DOHH2 (cell line): ENCODE results near the gene LDOC1.

Experiments
- H3F3A ChIP-seq: fragments of 200-600 bp; sonication (generic), shearing (Covaris generic); 2 replicates; pipeline ENCODE4 v1.6.0; 2016; ENCODE audit warnings: antibody characterized with exemption, mild to moderate bottlenecking; ENCODE audit not compliant: control insufficient read depth, insufficient read depth
- H3K27ac ChIP-seq: fragments of 200-600 bp; sonication (generic); 2 replicates; pipeline ENCODE4 v1.5.1; 2014; ENCODE audit warnings: low read depth, mild to moderate bottlenecking, low read length, moderate library complexity
- H3K27me3 ChIP-seq: fragments of 200-600 bp; sonication (generic); 2 replicates; pipeline ENCODE4 v1.6.1; 2014; ENCODE audit warnings: mild to moderate bottlenecking, low read length, mixed read lengths; ENCODE audit not compliant: control insufficient read depth
- H3K36me3 ChIP-seq: fragments of 200-600 bp; sonication (generic); 2 replicates; pipeline ENCODE4 v1.6.1; 2014; ENCODE audit warnings: mild to moderate bottlenecking, low read length, moderate library complexity, mixed read lengths; ENCODE audit not compliant: control insufficient read depth
- H3K4me1 ChIP-seq: fragments of 200-600 bp; sonication (generic); 2 replicates; pipeline ENCODE4 v1.6.1; 2014; ENCODE audit warnings: mild to moderate bottlenecking, low read length, mixed read lengths; ENCODE audit not compliant: control insufficient read depth
- H3K4me2 ChIP-seq: fragments of 200-600 bp; sonication (generic); 2 replicates; pipeline ENCODE4 v1.6.0; 2014; ENCODE audit warnings: mild to moderate bottlenecking, low read length, moderate library complexity
- H3K4me3 ChIP-seq: fragments of 200-600 bp; sonication (generic); 2 replicates; pipeline ENCODE4 v1.5.1; 2014; ENCODE audit warnings: mild to moderate bottlenecking, low read length, mixed read lengths
- H3K79me2 ChIP-seq: fragments of 200-600 bp; sonication (generic); 2 replicates; pipeline ENCODE4 v1.6.1; 2014; ENCODE audit warnings: mild to moderate bottlenecking, low read length, mixed read lengths; ENCODE audit not compliant: control insufficient read depth
- H3K9me2 ChIP-seq: fragments of 200-600 bp; sonication (generic); replicated peaks from 2 replicates; pipeline ENCODE4 v1.6.1; 2014; ENCODE audit warnings: mild to moderate bottlenecking, low read length, mixed read lengths; ENCODE audit not compliant: control insufficient read depth
- H3K9me3 ChIP-seq: fragments of 200-600 bp; sonication (generic); 2 replicates; pipeline ENCODE4 v1.6.1; 2014; ENCODE audit warnings: antibody characterized with exemption, low read length, mixed read lengths; ENCODE audit not compliant: control insufficient read depth, insufficient read depth
- H4K20me1 ChIP-seq: fragments of 200-600 bp; sonication (generic); 2 replicates; pipeline ENCODE4 v1.6.0; 2014; ENCODE audit warnings: low read depth, mild to moderate bottlenecking, antibody characterized with exemption, low read length, moderate library complexity; ENCODE audit not compliant: control insufficient read depth, insufficient read depth
- CTCF ChIP-seq: fragments of 200-600 bp; sonication (generic); IDR thresholded peaks from one replicate; pipeline ENCODE4 v1.5.1; 2014; ENCODE audit warnings: antibody characterized with exemption, mild to moderate bottlenecking, low read depth, low read length; ENCODE audit not compliant: poor library complexity, severe bottlenecking
- EZH2phosphoT487 ChIP-seq: fragments of 200-600 bp; sonication (generic); IDR thresholded peaks from 2 replicates; pipeline ENCODE4 v1.6.1; 2017; ENCODE audit warnings: borderline replicate concordance, mild to moderate bottlenecking, antibody characterized with exemption, low read length, moderate library complexity, mixed read lengths

The LDOC1 gene

DNA sequence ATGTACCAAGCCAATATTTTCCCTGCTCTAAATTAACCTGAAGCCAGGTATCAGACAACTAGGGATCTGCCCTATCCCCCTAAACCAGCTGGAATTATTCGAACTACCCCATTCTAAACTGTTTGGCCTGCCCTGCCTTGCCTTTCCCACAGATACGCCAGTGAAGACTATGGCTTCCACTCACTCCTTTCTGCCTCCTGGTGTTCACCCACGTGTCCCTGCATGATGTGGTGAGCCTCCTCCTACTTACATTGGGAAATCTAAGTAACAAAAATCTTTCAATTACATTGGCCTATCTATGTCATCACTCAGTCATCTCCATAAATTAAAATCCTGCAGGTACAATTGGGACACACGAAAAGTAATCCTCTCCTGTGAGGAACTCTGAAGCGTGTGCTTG lies 6.1 kb upstream of the LDOC1 start:
- Histone ChIP-seq H3F3A (no peaks in the 10 kb centered on the region), H3K27me3 (no peaks in the 10 kb centered on the region), H3K4me1 (no peaks in the 10 kb centered on the region), H4K20me1 (no peaks in the 10 kb centered on the region), H3K9me2 (no peaks in the 10 kb centered on the region), H3K36me3 (no peaks in the 10 kb centered on the region), H3K4me3 (no peak overlapping the region), H3K27ac (no peak overlapping the region), H3K79me2 (no peaks in the 10 kb centered on the region), H3K9me3 (no peaks in the 10 kb centered on the region), H3K4me2 (no peak overlapping the region)
- no peak for TF ChIP-seq EZH2phosphoT487
- TF ChIP-seq CTCF: no peak

DNA sequence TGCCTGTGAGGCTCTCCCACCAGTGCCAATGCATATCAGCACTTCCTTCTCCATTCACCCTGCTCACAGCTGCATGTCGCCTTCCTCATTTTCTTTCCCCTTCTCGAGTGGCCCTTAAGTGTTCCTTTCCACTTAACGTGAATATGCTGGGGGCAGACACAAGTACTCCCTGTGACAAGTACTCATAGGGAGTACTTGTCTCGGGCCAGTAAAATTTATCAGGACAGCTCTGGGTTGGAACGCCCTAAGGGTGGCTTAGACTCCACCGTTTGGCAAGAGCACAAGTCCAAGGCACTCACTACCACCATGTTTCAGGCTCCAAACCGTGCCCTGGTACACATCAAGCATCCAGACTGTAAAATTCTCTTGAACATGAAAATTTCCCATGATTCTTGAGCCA lies 3.9 kb upstream of the LDOC1 start:
- Histone ChIP-seq H4K20me1 (no peaks in the 10 kb centered on the region), H3K79me2 (no peaks in the 10 kb centered on the region), H3F3A (no peaks in the 10 kb centered on the region), H3K27me3 (no peaks in the 10 kb centered on the region), H3K36me3 (no peaks in the 10 kb centered on the region), H3K9me2 (no peaks in the 10 kb centered on the region), H3K4me2 (no peak overlapping the region), H3K27ac (no peak overlapping the region), H3K9me3 (no peaks in the 10 kb centered on the region), H3K4me3 (no peak overlapping the region), H3K4me1 (no peaks in the 10 kb centered on the region)
- no peak for TF ChIP-seq CTCF

DNA sequence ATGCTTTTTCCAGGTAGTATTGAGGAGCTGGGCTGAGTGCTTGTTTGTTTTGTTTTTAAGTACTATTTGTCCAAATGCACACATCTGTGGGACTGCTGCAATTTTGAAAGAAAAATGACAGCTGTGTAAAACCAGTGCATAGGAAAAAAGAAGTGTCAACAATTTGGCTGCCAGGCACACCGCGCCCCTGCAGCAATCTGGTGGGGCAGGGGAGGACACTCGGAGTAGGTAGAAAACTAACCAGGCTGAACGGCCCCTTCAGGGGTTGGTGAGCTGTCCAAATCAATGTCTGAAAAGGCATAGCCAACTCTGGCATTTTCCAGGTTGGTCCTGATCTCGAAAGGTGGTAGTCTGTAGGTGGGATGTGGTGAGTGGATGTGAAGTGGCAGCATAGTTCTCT lies 1.1 kb downstream of the LDOC1 start:
- H3K9me3 ChIP-seq: no peaks in the 10 kb centered on the region
- H3K36me3 ChIP-seq: no peaks in the 10 kb centered on the region
- H3K9me2 ChIP-seq: no peaks in the 10 kb centered on the region
- no peaks in the 10 kb centered on the region for H3F3A ChIP-seq
- no peaks in the 10 kb centered on the region for H4K20me1 ChIP-seq
- no peaks in the 10 kb centered on the region for H3K27me3 ChIP-seq
- H3K79me2 ChIP-seq: no peaks in the 10 kb centered on the region
- no peaks in the 10 kb centered on the region for H3K4me1 ChIP-seq
- H3K27ac ChIP-seq: no peak overlapping the region
- TF ChIP-seq CTCF: no peak
- TF ChIP-seq EZH2phosphoT487: no peak
- no peak overlapping the region for H3K4me2 ChIP-seq
- no peak overlapping the region for H3K4me3 ChIP-seq

DNA sequence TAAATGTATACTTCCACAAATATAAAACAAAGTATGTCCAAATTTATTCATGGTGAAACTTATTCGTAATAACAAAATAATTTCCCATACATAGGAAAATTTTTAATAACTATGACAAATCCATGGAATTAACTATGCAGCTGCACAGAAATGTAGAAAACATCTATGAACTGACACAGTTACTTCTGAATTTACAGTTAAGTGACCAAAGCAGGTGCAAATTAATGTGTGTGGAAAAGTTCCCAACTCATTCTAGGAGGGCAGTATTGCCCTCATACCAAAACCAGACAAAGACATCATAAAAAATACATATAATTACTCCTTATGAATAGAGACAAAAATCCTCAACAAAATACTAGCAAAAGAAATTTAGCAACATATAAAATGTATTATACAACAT lies 12.5 kb downstream of the LDOC1 start:
- H3K4me2 ChIP-seq: no peak overlapping the region
- no peaks in the 10 kb centered on the region for H3K9me3 ChIP-seq
- H3K9me2 ChIP-seq: no peaks in the 10 kb centered on the region

More for the DNA sequence above, 12.5 kb downstream of the LDOC1 start:
- Histone ChIP-seq H3K4me3 (no peak overlapping the region), H3F3A (no peaks in the 10 kb centered on the region), H3K27me3 (no peaks in the 10 kb centered on the region), H3K4me1 (no peaks in the 10 kb centered on the region), H3K79me2 (no peaks in the 10 kb centered on the region), H3K36me3 (no peaks in the 10 kb centered on the region), H4K20me1 (no peaks in the 10 kb centered on the region), H3K27ac (no peak overlapping the region)
- TF ChIP-seq EZH2phosphoT487 (no peak), CTCF (no peak)
